Trophoblast cell (in vitro differentiated cells and primary cell): ENCODE results near the gene GAB3.
"Not testable (repeated sequence)": the region's sequence is repeated elsewhere in the genome, so short reads cannot be mapped to it uniquely, and the experiment has no call there.

Experiments
- DNase-seq, 2 donors: peaks; one replicate each; pipeline ENCODE4 v3.0.0-alpha.2; 2016
- H2AFZ ChIP-seq: 2 replicates; pipeline ENCODE4 v1.6.1; 2013; ENCODE audit warnings: low read length, moderate library complexity, mild to moderate bottlenecking; ENCODE audit not compliant: insufficient read depth, poor library complexity
- H2AK5ac ChIP-seq: 2 replicates; pipeline ENCODE4 v1.6.1; 2013; ENCODE audit warnings: mild to moderate bottlenecking, low read length
- H2BK120ac ChIP-seq: 2 replicates; pipeline ENCODE4 v1.6.1; 2013; ENCODE audit warnings: low read length, mild to moderate bottlenecking, moderate library complexity; ENCODE audit not compliant: insufficient read depth, poor library complexity
- H2BK12ac ChIP-seq: 2 replicates; pipeline ENCODE4 v1.6.1; 2013; ENCODE audit warnings: mild to moderate bottlenecking, low read length, moderate library complexity
- H2BK5ac ChIP-seq: 2 replicates; pipeline ENCODE4 v1.6.1; 2013; ENCODE audit warnings: low read length, low read depth, moderate library complexity, mild to moderate bottlenecking; ENCODE audit not compliant: poor library complexity
- H3K14ac ChIP-seq: 2 replicates; pipeline ENCODE4 v1.6.1; 2013; ENCODE audit warnings: mild to moderate bottlenecking, low read length
- H3K18ac ChIP-seq: 2 replicates; pipeline ENCODE4 v1.6.1; 2013; ENCODE audit warnings: mild to moderate bottlenecking, low read length
- H3K23ac ChIP-seq: 2 replicates; pipeline ENCODE4 v1.6.1; 2013; ENCODE audit warnings: low read length
- H3K27ac ChIP-seq: 2 replicates; pipeline ENCODE4 v1.5.1; 2013; ENCODE audit warnings: low read depth, mild to moderate bottlenecking, inconsistent platforms, low read length, moderate library complexity
- H3K27me3 ChIP-seq: 2 replicates; pipeline ENCODE4 v1.6.1; 2013; ENCODE audit warnings: inconsistent platforms, mild to moderate bottlenecking, low read length, moderate library complexity; ENCODE audit not compliant: insufficient read depth
- H3K36me3 ChIP-seq, 2 experiments: 1 replicate in 1 of 2; 2 replicates in 1 of 2; pipeline ENCODE4 v1.6.1; 2013; ENCODE audit warnings: low read length in 2 of 2, mild to moderate bottlenecking in 2 of 2, moderate library complexity in 1 of 2; ENCODE audit not compliant: insufficient read depth in 2 of 2, control insufficient read depth in 1 of 2
- H3K4ac ChIP-seq: 2 replicates; pipeline ENCODE4 v1.6.1; 2013; ENCODE audit warnings: low read depth, mild to moderate bottlenecking, low read length, moderate library complexity
- H3K4me1 ChIP-seq, 2 experiments: 1 replicate in 1 of 2; 2 replicates in 1 of 2; pipeline ENCODE4 v1.6.1; 2013; ENCODE audit warnings: low read length in 2 of 2, mild to moderate bottlenecking in 2 of 2, moderate library complexity in 1 of 2; ENCODE audit not compliant: insufficient read depth in 2 of 2, control insufficient read depth in 1 of 2
- H3K4me2 ChIP-seq: 2 replicates; pipeline ENCODE4 v1.6.1; 2013; ENCODE audit warnings: inconsistent platforms, mild to moderate bottlenecking, low read length, moderate library complexity
- H3K4me3 ChIP-seq: 2 replicates; pipeline ENCODE4 v1.5.1; 2013; ENCODE audit warnings: mild to moderate bottlenecking, low read depth, low read length, inconsistent platforms
- H3K79me1 ChIP-seq: one replicate; pipeline ENCODE4 v1.6.1; 2013; ENCODE audit warnings: low read length
- H3K79me2 ChIP-seq: 2 replicates; pipeline ENCODE4 v1.6.1; 2013; ENCODE audit warnings: low read length, mild to moderate bottlenecking; ENCODE audit not compliant: control insufficient read depth, insufficient read depth, poor library complexity
- H3K9ac ChIP-seq: 2 replicates; pipeline ENCODE4 v1.6.1; 2013; ENCODE audit warnings: mild to moderate bottlenecking, low read length
- H3K9me3 ChIP-seq: 2 replicates; pipeline ENCODE4 v1.6.1; 2013; ENCODE audit warnings: low read depth, mild to moderate bottlenecking, control low read depth, inconsistent platforms, low read length; ENCODE audit not compliant: insufficient read depth
- H4K12ac ChIP-seq: 2 replicates; pipeline ENCODE4 v1.6.1; 2013; ENCODE audit warnings: low read depth, mild to moderate bottlenecking, low read length, moderate library complexity
- H4K8ac ChIP-seq: 2 replicates; pipeline ENCODE4 v1.6.1; 2013; ENCODE audit warnings: low read depth, mild to moderate bottlenecking, low read length, moderate library complexity
- H4K91ac ChIP-seq: one replicate; pipeline ENCODE4 v1.6.1; 2013; ENCODE audit warnings: low read depth, mild to moderate bottlenecking, low read length, moderate library complexity
- WGBS: extraction: QIAGEN DNeasy Blood & Tissue Kit; methylation state at CpG from one replicate; pipeline ENCODE4 v1.1.7; 2013; ENCODE audit warnings: missing lambda C conversion rate; ENCODE audit not compliant: insufficient read length, insufficient coverage; ENCODE audit errors: extremely low coverage; 5-methylcytosine and 5-hydroxymethylcytosine counted together

GAB3 gene

DNA sequence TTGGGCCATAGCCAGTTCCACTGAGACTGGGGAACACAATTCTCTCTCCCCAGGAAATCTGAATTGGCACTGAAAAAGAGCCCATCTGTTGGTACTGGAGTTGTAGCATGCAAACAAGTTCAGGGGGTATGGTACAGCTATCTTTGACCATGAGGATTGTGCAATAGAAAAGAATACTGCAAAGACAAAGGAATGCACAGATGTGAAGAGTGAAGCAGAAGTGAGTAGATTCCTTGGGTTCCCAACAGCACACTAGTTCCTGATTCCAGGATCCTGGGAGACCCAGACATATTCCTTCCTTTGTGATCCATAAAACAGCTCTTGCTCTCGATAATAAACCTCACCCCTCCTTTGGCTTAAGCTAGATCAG is 54.2 kb downstream of the GAB3 start:
- no peaks in the 10 kb centered on the region for H3K79me2 ChIP-seq
- H3K9me3 ChIP-seq = no peaks in the 10 kb centered on the region
- H3K36me3 ChIP-seq = no peaks in the 10 kb centered on the region
- H2BK5ac ChIP-seq = no peak overlapping the region
- no peak overlapping the region for H3K23ac ChIP-seq
- no peaks in the 10 kb centered on the region for H3K27me3 ChIP-seq
- no peak overlapping the region for H3K4me2 ChIP-seq
- H4K91ac ChIP-seq = no peak overlapping the region
- no peak overlapping the region for H3K14ac ChIP-seq
- H3K4me3 ChIP-seq = no peak overlapping the region
- WGBS = no CpG with 5 or more reads among the region's 1 CpG
- H3K18ac ChIP-seq = no peak overlapping the region
- no peak for DNase-seq
- H2BK12ac ChIP-seq = no peak overlapping the region
- H3K4me1 ChIP-seq = no peaks in the 10 kb centered on the region
- no peaks in the 10 kb centered on the region for H3K79me1 ChIP-seq
- no peak overlapping the region for H4K12ac ChIP-seq
- H3K9ac ChIP-seq = no peak overlapping the region
- no peak overlapping the region for H3K4ac ChIP-seq
- H2AFZ ChIP-seq = no peak overlapping the region
- H3K27ac ChIP-seq = no peak overlapping the region
- no peak overlapping the region for H2BK120ac ChIP-seq
- H2AK5ac ChIP-seq = no peak overlapping the region
- H4K8ac ChIP-seq = no peak overlapping the region

DNA sequence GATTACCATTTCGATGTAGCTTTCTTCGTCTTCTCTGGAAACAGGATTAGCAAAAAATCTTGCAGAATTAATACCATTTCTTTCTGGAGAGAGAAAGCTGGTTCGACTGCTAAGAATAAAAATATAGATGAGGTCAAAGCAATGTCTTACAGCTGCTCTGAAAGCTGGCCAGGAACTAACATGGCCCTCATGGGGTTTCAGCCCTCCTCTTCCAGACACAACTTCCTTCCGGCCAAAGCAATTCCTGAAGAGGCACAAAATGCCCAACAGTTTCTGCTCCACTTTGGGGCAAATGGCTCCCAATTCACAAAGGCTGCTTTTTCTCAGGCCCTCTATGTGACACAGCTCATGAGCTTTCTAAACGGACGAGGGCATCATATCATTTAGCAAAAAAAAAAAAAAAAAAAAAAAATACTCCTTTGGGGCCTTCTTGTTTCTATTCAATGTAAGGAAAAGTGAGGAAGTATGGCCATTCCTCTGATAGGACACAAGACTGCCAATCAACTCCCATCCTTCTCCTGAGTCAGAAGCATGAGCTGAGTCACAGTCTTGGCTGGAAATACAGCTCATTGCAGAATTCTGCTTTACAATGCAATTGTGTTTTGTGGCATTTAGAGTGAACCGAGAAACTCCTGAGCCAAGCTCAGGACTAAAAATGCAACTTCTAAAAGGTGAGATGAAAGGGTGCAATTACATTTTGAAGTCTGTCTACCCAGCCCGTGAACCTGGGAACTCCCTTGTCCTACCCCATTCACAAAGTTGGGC is 54.8 kb downstream of the GAB3 start:
- Histone ChIP-seq H3K23ac (no peak overlapping the region), H3K27me3 (no peaks in the 10 kb centered on the region), H3K4me2 (no peak overlapping the region), H2BK120ac (no peak overlapping the region), H4K91ac (no peak overlapping the region), H3K79me2 (no peaks in the 10 kb centered on the region), H2AK5ac (no peak overlapping the region), H3K27ac (no peak overlapping the region), H2AFZ (no peak overlapping the region), H3K4ac (no peak overlapping the region), H3K79me1 (no peaks in the 10 kb centered on the region), H2BK12ac (no peak overlapping the region), H3K9ac (no peak overlapping the region), H3K36me3 (no peaks in the 10 kb centered on the region), H2BK5ac (no peak overlapping the region), H3K9me3 (no peaks in the 10 kb centered on the region), H3K18ac (no peak overlapping the region), H4K8ac (no peak overlapping the region), H3K4me3 (no peak overlapping the region), H4K12ac (no peak overlapping the region), H3K4me1 (no peaks in the 10 kb centered on the region), H3K14ac (no peak overlapping the region)
- no CpG with 5 or more reads among the region's 8 CpGs for WGBS
- DNase-seq = peak in 1 of 2 donors; percentile 28

DNA sequence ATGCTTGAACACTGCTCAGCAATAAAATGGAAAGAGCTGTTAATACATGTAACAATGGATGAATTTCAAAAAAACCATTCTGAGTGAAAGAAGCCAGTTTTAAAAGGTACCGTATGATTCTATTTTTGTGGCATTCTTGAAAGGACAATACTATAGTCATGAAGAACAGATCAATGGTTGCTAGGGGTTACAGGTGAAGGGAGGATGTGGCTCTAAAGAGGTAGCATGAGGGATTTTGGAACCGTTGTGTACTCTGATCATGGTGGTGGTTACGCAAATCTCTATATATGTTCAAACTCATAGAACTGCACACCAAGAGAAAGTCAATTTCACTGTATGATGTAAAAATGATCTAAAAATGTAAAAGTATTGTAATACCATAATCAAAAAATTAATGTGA is 57.5 kb downstream of the GAB3 start:
- Histone ChIP-seq H3K14ac (no peak overlapping the region), H3K4me3 (no peak overlapping the region), H2BK5ac (no peak overlapping the region), H3K9me3 (no peaks in the 10 kb centered on the region), H3K18ac (no peak overlapping the region), H2AFZ (no peak overlapping the region), H3K4me2 (no peak overlapping the region), H4K12ac (no peak overlapping the region), H3K36me3 (no peaks in the 10 kb centered on the region), H3K27ac (no peak overlapping the region), H3K4ac (no peak overlapping the region), H3K23ac (no peak overlapping the region), H2AK5ac (no peak overlapping the region), H2BK120ac (no peak overlapping the region), H3K79me2 (no peaks in the 10 kb centered on the region), H2BK12ac (no peak overlapping the region), H3K27me3 (no peaks in the 10 kb centered on the region), H3K4me1 (no peaks in the 10 kb centered on the region), H3K79me1 (no peaks in the 10 kb centered on the region), H4K91ac (no peak overlapping the region), H3K9ac (no peak overlapping the region), H4K8ac (no peak overlapping the region)
- WGBS = no CpG with 5 or more reads among the region's 3 CpGs
- no peak for DNase-seq

DNA sequence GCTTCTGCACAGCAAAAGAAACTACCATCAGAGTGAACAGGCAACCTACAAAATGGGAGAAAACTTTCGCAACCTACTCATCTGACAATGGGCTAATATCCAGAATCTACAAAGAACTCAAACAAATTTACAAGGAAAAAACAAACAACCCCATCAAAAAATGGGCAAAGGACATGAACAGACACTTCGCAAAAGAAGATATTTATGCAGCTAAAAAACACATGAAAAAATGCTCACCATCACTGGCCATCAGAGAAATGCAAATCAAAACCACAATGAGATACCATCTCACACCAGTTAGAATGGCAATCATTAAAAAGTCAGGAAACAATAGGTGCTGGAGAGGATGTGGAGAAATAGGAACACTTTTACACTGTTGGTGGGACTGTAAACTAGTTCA is 60.4 kb downstream of the GAB3 start:
- H4K91ac ChIP-seq, H3K9me3 ChIP-seq, H2AFZ ChIP-seq, H2AK5ac ChIP-seq, H3K27ac ChIP-seq, H2BK12ac ChIP-seq, H3K4me3 ChIP-seq, H3K9ac ChIP-seq, H3K79me1 ChIP-seq, H4K12ac ChIP-seq, H3K4me2 ChIP-seq, H3K23ac ChIP-seq, H3K4me1 ChIP-seq, DNase-seq, H3K79me2 ChIP-seq, H3K27me3 ChIP-seq, H3K18ac ChIP-seq, H2BK5ac ChIP-seq, H3K14ac ChIP-seq, H3K36me3 ChIP-seq, H4K8ac ChIP-seq, H2BK120ac ChIP-seq, H3K4ac ChIP-seq: not testable (repeated sequence)
- WGBS = no CpG with 5 or more reads among the region's 2 CpGs
